MM.1S (cell line): ENCODE measurements around the gene MTFMT.

Source experiments
- CTCF ChIP-seq: fragments of 300-600 bp; sonication (generic); IDR thresholded peaks from 2 replicates; pipeline ENCODE4 v1.5.1; 2016; ENCODE audit warnings: antibody characterized with exemption, low read length, mixed read lengths
- EZH2 ChIP-seq: fragments of 300-600 bp; sonication (generic); optimal IDR thresholded peaks from 2 replicates; pipeline ENCODE3; 2017; ENCODE audit warnings: low read depth, mild to moderate bottlenecking, antibody characterized with exemption, low read length, mixed read lengths
- EZH2phosphoT487 ChIP-seq: fragments of 300-600 bp; sonication (generic); IDR thresholded peaks from 2 replicates; pipeline ENCODE4 v1.6.1; 2018; ENCODE audit warnings: antibody characterized with exemption, low read length

GRCh38 chr15:65026756-65027155, 2.7 kb downstream of the MTFMT start:
- TF ChIP-seq CTCF = no peak
- TF ChIP-seq EZH2 = no peak
- TF ChIP-seq EZH2phosphoT487 = no peak
